K562 (cell line): ENCODE data around the gene HSPB1. TPM values are rescaled to one million over a fixed set of nuclear protein-coding genes. Genes with fewer than 3 reads are reported as not detected.

Source experiments
- ADNP ChIP-seq: fragments of 200-800 bp; sonication (Bioruptor generic); IDR thresholded peaks from 2 replicates; pipeline ENCODE4 v1.6.1; 2016; ENCODE audit warnings: missing genetic modification characterization, missing compliant biosample characterization
- DIDO1 ChIP-seq: fragments of 450-650 bp; IDR thresholded peaks from 2 replicates; pipeline ENCODE4 v1.6.1; 2016; ENCODE audit warnings: low read depth, missing biosample characterization, missing genetic modification characterization
- GMEB1 ChIP-seq: fragments of 250-450 bp; sonication (Bioruptor Pico); IDR thresholded peaks from 2 replicates; pipeline ENCODE4 v1.4.0; 2020; ENCODE audit warnings: mild to moderate bottlenecking
- HDAC8 ChIP-seq: fragments of 450-650 bp; IDR thresholded peaks from 2 replicates; pipeline ENCODE4 v1.6.1; 2016; ENCODE audit warnings: mild to moderate bottlenecking, missing genetic modification characterization, moderate library complexity, missing compliant biosample characterization
- JUND ChIP-seq, 2 experiments: IDR thresholded peaks; 2 replicates in 1 of 2; 3 replicates in 1 of 2; pipeline ENCODE4 v1.6.1; 2011; ENCODE audit warnings: borderline replicate concordance in 2 of 2, low read depth in 2 of 2, low read length in 2 of 2, improper control_type of control experiment in 1 of 2, missing biosample characterization in 1 of 2, missing genetic modification characterization in 1 of 2, missing genetic modification reagents in 1 of 2
- MNT ChIP-seq, 2 experiments: fragments of 450-650 bp; conservative IDR thresholded peaks; 2 replicates each; pipeline ENCODE4 v1.6.1; 2017; ENCODE audit warnings: mild to moderate bottlenecking in 2 of 2, moderate library complexity in 2 of 2
- NCOA6 ChIP-seq: fragments of 450-650 bp; IDR thresholded peaks from 2 replicates; pipeline ENCODE4 v1.6.1; 2017; ENCODE audit warnings: mild to moderate bottlenecking
- NFIC ChIP-seq: fragments of 450-650 bp; IDR thresholded peaks from 2 replicates; pipeline ENCODE4 v1.6.1; 2017; ENCODE audit warnings: mild to moderate bottlenecking, inconsistent platforms
- NR1H2 ChIP-seq: sonication (generic); formaldehyde crosslinking; IDR thresholded peaks from 2 replicates; pipeline ENCODE4 v1.4.0; 2020; ENCODE audit warnings: mild to moderate bottlenecking, missing genetic modification reagents
- NR2F6 ChIP-seq: fragments of 450-650 bp; formaldehyde crosslinking; IDR thresholded peaks from 2 replicates; pipeline ENCODE4 v1.4.0; 2020; ENCODE audit warnings: mild to moderate bottlenecking
- REST ChIP-seq, 2 experiments: fragments of 450-650 bp; formaldehyde crosslinking in 1 of 2; IDR thresholded peaks; 2 replicates each; pipeline versions ENCODE4 v1.4.0 to v1.6.1; 2014 to 2020; ENCODE audit warnings: mild to moderate bottlenecking in 2 of 2, borderline replicate concordance in 1 of 2, low read depth in 1 of 2
- SMAD4 ChIP-seq: fragments of 250-450 bp; sonication (Bioruptor Pico); conservative IDR thresholded peaks from 2 replicates; pipeline ENCODE4 v1.8.0; 2021; ENCODE audit warnings: inconsistent platforms, mild to moderate bottlenecking, moderate library complexity
- TAL1 ChIP-seq: fragments of 450-650 bp; IDR thresholded peaks from 2 replicates; pipeline ENCODE4 v1.6.1; 2016; ENCODE audit warnings: mild to moderate bottlenecking
- ZEB2 ChIP-seq: fragments of 450-650 bp; IDR thresholded peaks from 2 replicates; pipeline ENCODE4 v1.6.1; 2016
- ZNF354B ChIP-seq: fragments of 250-450 bp; sonication (Bioruptor Pico); IDR thresholded peaks from 2 replicates; pipeline ENCODE4 v1.4.0; 2020
- ZNF696 ChIP-seq: fragments of 250-450 bp; sonication (Bioruptor Pico); conservative IDR thresholded peaks from 2 replicates; pipeline ENCODE4 v1.4.0; 2020; ENCODE audit warnings: mild to moderate bottlenecking, moderate library complexity
- polyA plus RNA-seq, 8 experiments: library from polyadenylated mRNA; depleted of rRNA in 4 of 8; stranded (reverse) in 5 of 8; unstranded in 3 of 8; fragments of >200 nt; fragmentation: Nextera tagmentation in 2 of 8; fragmentation: Illumina TruSeq in 1 of 8; extraction: Ambion mirVana in 2 of 8; extraction: Trizol in 1 of 8; gene quantifications; 2 replicates each; pipeline versions ENCODE4 v1.2.1 to v1.2.3, GENCODE V29; 2011 to 2014; ENCODE audit warnings: inconsistent platforms in 1 of 8, missing spikeins in 1 of 8
- total RNA-seq, 7 experiments: library from RNA; depleted of rRNA in 6 of 7; stranded (reverse); fragments of >200 nt in 6 of 7; fragmentation: Illumina TruSeq in 2 of 7; extraction: Trizol in 2 of 7; gene quantifications; 2 replicates each; pipeline versions ENCODE4 v1.2.1 to v1.2.3, GENCODE V29; 2011 to 2021; ENCODE audit warnings: low replicate concordance in 1 of 7

The HSPB1 gene
- total and polyA plus RNA-seq, 9 of the 15 experiments (the other 6 are each of a cell fraction or from before 2014, with no cell fraction given), result 27.1 to 522 (median 138) TPM

- peak; percentile 68 for TF ChIP-seq REST (IDR thresholded peaks at IDR 0.05; ENCODE audit: borderline replicate concordance)
- no peak for TF ChIP-seq REST (CRISPR knock-in tag; IDR thresholded peaks at IDR 0.05; ENCODE audit: low read depth)
- no peak for TF ChIP-seq TAL1
- TF ChIP-seq SMAD4 (CRISPR knock-in tag), result no peak
- 0 out of 2 replicates have a peak, but pooled peaks have one; percentile 26 for TF ChIP-seq GMEB1 (CRISPR knock-in tag)
- TF ChIP-seq ZEB2, result peak; percentile 40; the same call in 1 of the 2 replicates
- TF ChIP-seq HDAC8 (tag), result no peak
- no peak for TF ChIP-seq ZNF354B (CRISPR knock-in tag)
- 0 out of 2 replicates have a peak, but pooled peaks have one; percentile 6 for TF ChIP-seq ADNP (tag)
- TF ChIP-seq MNT (conservative IDR thresholded peaks at IDR 0.05), result peak in 1 of 2 experiments; percentile 31; a peak in 1 of 4 replicates
- 0 out of 2 replicates have a peak, but pooled peaks have one; percentile 77 for TF ChIP-seq NCOA6
- no peak for TF ChIP-seq ZNF696 (CRISPR knock-in tag)
- TF ChIP-seq JUND (IDR thresholded peaks at IDR 0.05; ENCODE audit: borderline replicate concordance, low read depth, low read length), result no peak
- TF ChIP-seq JUND (tag; IDR thresholded peaks at IDR 0.05; ENCODE audit: borderline replicate concordance, low read depth, low read length), result no peak; the same call in 2 of the 3 replicates
- no peak for TF ChIP-seq DIDO1 (tag)
- no peak for TF ChIP-seq NR2F6
- TF ChIP-seq NFIC, result no peak
- TF ChIP-seq NR1H2 (CRISPR knock-in tag), result no peak; the same call in 1 of the 2 replicates
These were observed 16.2 kb downstream of the HSPB1 start (continued) for GRCh38 chr7:76318488-76319353.
